ENCODE results near the gene KCNG2.

Gene KCNG2

GRCh38 chr18:79816981-79817606 is 19.4 kb downstream of the KCNG2 start:
- DNase-seq (ENCODE audit: low read depth in 1 of 2, low spot score in 1 of 2) = no peak

GRCh38 chr18:79817607-79817998 is 19.9 kb downstream of the KCNG2 start:
- no peak for DNase-seq (ENCODE audit: low read depth in 1 of 2, low spot score in 1 of 2)

- DNase-seq (ENCODE audit: low read depth in 1 of 2, low spot score in 1 of 2) = no peak
These were observed 20.3 kb downstream of the KCNG2 start for GRCh38 chr18:79818036-79818435.

GRCh38 chr18:79818631-79819030 is 20.9 kb downstream of the KCNG2 start:
- DNase-seq (ENCODE audit: low read depth in 1 of 2, low spot score in 1 of 2) = no peak

GRCh38 chr18:79819064-79819967 is 21.6 kb downstream of the KCNG2 start:
- no peak for DNase-seq (ENCODE audit: low read depth in 1 of 2, low spot score in 1 of 2)

- DNase-seq (ENCODE audit: low read depth in 1 of 2, low spot score in 1 of 2) = no peak
These were observed 22.2 kb downstream of the KCNG2 start for GRCh38 chr18:79819968-79820351.

GRCh38 chr18:79823120-79823519 is 25.4 kb downstream of the KCNG2 start:
- no peak for DNase-seq (ENCODE audit: low read depth in 1 of 2, low spot score in 1 of 2)

- no peak for DNase-seq (ENCODE audit: low read depth in 1 of 2, low spot score in 1 of 2)
These were observed 28.2 kb downstream of the KCNG2 start for GRCh38 chr18:79825913-79826312.

- DNase-seq (ENCODE audit: low read depth in 1 of 2, low spot score in 1 of 2) = no peak
These were observed 29.2 kb downstream of the KCNG2 start for GRCh38 chr18:79826966-79827365.

GRCh38 chr18:79828258-79828657 is 30.5 kb downstream of the KCNG2 start:
- no peak for DNase-seq (ENCODE audit: low read depth in 1 of 2, low spot score in 1 of 2)

- DNase-seq (ENCODE audit: low read depth in 1 of 2, low spot score in 1 of 2) = no peak
These were observed 31.6 kb downstream of the KCNG2 start for GRCh38 chr18:79829136-79829854.

- no peak for DNase-seq (ENCODE audit: low read depth in 1 of 2, low spot score in 1 of 2)
These were observed 34.4 kb downstream of the KCNG2 start for GRCh38 chr18:79832169-79832568.

GRCh38 chr18:79834834-79835233 is 37.1 kb downstream of the KCNG2 start:
- no peak for DNase-seq (ENCODE audit: low read depth in 1 of 2, low spot score in 1 of 2)

GRCh38 chr18:79841936-79842335 is 44.2 kb downstream of the KCNG2 start:
- DNase-seq (ENCODE audit: low read depth in 1 of 2, low spot score in 1 of 2) = no peak

- DNase-seq (ENCODE audit: low read depth in 1 of 2, low spot score in 1 of 2) = no peak
These were observed 47.3 kb downstream of the KCNG2 start for GRCh38 chr18:79844999-79845563.

- no peak for DNase-seq (ENCODE audit: low read depth in 1 of 2, low spot score in 1 of 2)
These were observed 49.3 kb downstream of the KCNG2 start for GRCh38 chr18:79846936-79847557.

GRCh38 chr18:79847606-79848293 is 50.0 kb downstream of the KCNG2 start:
- no peak for DNase-seq (ENCODE audit: low read depth in 1 of 2, low spot score in 1 of 2)

- no peak for DNase-seq (ENCODE audit: low read depth in 1 of 2, low spot score in 1 of 2)
These were observed 50.5 kb downstream of the KCNG2 start for GRCh38 chr18:79848294-79848578.

GRCh38 chr18:79848579-79849327 is 51.0 kb downstream of the KCNG2 start:
- DNase-seq (ENCODE audit: low read depth in 1 of 2, low spot score in 1 of 2) = no peak
